Activated naive CD4-positive, alpha-beta T cell treated with anti-CD3 and anti-CD28 coated beads for 36 hours (primary cell): Measurements from ENCODE around the gene CDY2A. TPM values are rescaled to one million over a fixed set of nuclear protein-coding genes. Genes with fewer than 3 reads are reported as not detected.

ENCODE experiments used
- total RNA-seq, 2 experiments: library from RNA; stranded (reverse); gene quantifications; one replicate each; pipeline ENCODE4 v1.2.3, GENCODE V29; 2021

Gene CDY2A
- total RNA-seq, 2 experiments from 2014 or later = not detected

Other genes with a start within 250 kb of the CDY2A start
- gene CDY2B, start 145.6 kb upstream of the CDY2A start, total RNA-seq = not detected